LNCaP clone FGC (cell line): Measurements from ENCODE around the gene SDF4.

Experiments
- DNase-seq: peaks from one replicate; pipeline ENCODE4 v3.0.0-alpha.2; 2011; ENCODE audit warnings: low read depth
- H3K4me3 ChIP-seq: 2 replicates; pipeline ENCODE4 v1.5.1; 2011; ENCODE audit warnings: mild to moderate bottlenecking, low read depth, low read length, control low read depth
- TF ChIP-seq, protein P1 (sequence below): IDR thresholded peaks from 2 replicates; pipeline ENCODE4 v1.5.1; 2012; ENCODE audit warnings: mild to moderate bottlenecking; ENCODE audit not compliant: control insufficient read depth, insufficient read depth; ENCODE audit errors: extremely low read depth

SDF4 gene

DNA sequence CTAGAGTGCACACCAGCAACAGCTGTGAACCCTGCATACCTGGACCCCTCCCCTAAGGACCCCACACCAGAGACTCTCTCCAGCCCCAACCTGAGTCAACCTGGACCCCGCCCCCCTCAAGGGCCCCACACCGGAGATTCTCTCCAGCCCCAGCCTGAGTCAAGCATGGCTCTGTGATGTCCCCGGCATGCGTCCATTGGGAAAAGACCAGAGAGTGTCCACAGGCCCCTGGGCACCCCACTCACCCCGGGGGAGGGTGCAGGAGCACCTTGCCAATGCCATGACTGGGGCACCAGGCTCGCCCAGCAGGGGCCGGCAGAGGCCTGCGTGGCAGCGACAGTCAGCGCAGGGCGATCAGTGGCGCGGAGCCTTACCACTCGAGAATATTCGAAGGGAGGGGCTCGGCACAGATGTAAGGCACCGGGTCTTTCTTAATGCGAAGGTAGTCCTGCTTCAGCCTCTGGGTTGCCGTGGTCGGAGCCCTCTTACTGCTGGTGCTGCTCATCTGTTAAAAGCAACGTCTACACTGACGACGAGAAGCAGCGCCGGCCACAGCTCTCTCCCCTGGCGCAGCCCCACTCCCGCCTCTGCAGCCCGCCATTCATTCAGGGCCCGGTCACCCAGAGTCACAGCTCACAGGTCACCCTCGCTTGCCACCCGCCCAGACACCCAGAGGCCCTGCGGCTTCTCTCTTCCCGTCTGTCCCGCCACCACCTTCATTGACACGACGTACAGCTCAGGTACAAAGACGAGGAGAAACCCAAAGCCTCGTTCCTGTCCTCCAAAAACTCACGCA lies 35.9 kb upstream of the SDF4 start:
- DNase-seq = no peak
- no peak overlapping the region for H3K4me3 ChIP-seq
- TF ChIP-seq, protein P1, sequence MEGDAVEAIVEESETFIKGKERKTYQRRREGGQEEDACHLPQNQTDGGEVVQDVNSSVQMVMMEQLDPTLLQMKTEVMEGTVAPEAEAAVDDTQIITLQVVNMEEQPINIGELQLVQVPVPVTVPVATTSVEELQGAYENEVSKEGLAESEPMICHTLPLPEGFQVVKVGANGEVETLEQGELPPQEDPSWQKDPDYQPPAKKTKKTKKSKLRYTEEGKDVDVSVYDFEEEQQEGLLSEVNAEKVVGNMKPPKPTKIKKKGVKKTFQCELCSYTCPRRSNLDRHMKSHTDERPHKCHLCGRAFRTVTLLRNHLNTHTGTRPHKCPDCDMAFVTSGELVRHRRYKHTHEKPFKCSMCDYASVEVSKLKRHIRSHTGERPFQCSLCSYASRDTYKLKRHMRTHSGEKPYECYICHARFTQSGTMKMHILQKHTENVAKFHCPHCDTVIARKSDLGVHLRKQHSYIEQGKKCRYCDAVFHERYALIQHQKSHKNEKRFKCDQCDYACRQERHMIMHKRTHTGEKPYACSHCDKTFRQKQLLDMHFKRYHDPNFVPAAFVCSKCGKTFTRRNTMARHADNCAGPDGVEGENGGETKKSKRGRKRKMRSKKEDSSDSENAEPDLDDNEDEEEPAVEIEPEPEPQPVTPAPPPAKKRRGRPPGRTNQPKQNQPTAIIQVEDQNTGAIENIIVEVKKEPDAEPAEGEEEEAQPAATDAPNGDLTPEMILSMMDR = no peak

GRCh38 chr1:1264868-1265272 lies 33.1 kb upstream of the SDF4 start:
- TF ChIP-seq, protein P1 = no peak
- no peak overlapping the region for H3K4me3 ChIP-seq
- DNase-seq = no peak

DNA sequence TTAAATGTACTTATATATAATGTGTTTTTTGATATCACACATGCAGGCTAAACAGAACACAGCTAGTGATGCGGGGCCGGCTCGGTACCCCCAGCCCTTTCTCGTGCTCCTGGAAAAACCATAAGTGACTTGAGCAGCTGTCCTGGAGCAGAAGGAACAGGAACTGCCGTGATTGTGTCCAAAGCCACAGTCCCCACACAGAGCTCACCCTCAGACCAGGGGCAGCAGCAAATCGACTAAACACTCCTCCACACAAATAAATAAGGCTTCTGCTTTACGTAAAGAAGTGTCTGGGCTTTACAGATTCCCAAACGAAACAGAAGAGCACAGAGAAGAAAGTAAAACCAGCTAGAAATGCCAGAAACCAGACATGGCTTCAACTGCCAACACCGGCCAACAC lies 32.2 kb upstream of the SDF4 start:
- TF ChIP-seq, protein P1 = no peak
- DNase-seq = no peak
- no peak overlapping the region for H3K4me3 ChIP-seq

DNA sequence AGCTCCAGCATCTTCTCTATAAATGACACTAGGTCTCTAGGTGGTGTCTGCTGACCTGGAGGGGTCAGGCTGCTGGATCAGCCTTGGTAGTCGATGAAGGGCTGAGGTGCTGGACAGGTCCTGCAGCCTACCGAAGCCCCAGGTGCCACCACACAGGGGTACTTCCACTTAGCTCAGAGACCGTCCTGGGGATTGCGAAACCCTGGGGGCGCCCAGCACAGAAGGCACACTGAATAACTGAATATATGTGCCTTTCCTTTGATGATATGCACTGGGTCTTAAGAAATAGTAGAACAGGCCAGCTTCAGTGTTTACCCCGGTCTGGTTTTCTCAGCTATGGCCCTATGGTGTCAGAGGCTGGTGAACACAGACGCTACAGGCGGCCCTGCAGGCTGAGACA lies 31.0 kb upstream of the SDF4 start:
- DNase-seq = no peak
- no peak overlapping the region for H3K4me3 ChIP-seq
- TF ChIP-seq, protein P1 = no peak

GRCh38 chr1:1262071-1262470 lies 30.3 kb upstream of the SDF4 start:
- TF ChIP-seq, protein P1 = no peak
- no peak for DNase-seq
- no peak overlapping the region for H3K4me3 ChIP-seq

GRCh38 chr1:1260843-1261560 lies 29.2 kb upstream of the SDF4 start:
- TF ChIP-seq, protein P1 = no peak
- DNase-seq = no peak
- no peak overlapping the region for H3K4me3 ChIP-seq
